Heart left ventricle (tissue), 13 donors: ENCODE data around the gene LAMA3.
"Not testable (repeated sequence)": the region's sequence is repeated elsewhere in the genome, so short reads cannot be mapped to it uniquely, and the experiment has no call there.

ENCODE experiments used
- CTCF ChIP-seq, 12 donors: fragments of 200-600 bp; sonication (generic) in 4 of 12; IDR thresholded peaks; one replicate each; pipeline versions ENCODE4 v1.5.0 to v1.8.0; 2018 to 2022; ENCODE audit warnings: antibody characterized with exemption in 12 of 12, mild to moderate bottlenecking in 5 of 12
- POLR2A ChIP-seq, 2 donors: fragments of 450-650 bp; IDR thresholded peaks; one replicate each; pipeline ENCODE4 v1.6.1; 2017; ENCODE audit warnings: antibody characterized with exemption in 2 of 2, mild to moderate bottlenecking in 2 of 2, moderate library complexity in 2 of 2
- donor health status: ischemic (EF 13 %, LVEDD 7.1; RV severe dilation, severe dysfunction).
- donor health status: DM: no; HTN: yes; CAD: no.
- donor health status: DM: no; HTN: no; CAD: no.
- donor health status: ischemic (EF 25% LVEDD 6.9; RV normal size, moderate dysfunction).
- donor health status: ischemic (EF 25% LVEDD 5.7; RV mildly dilated, moderate dysfunction).
- donor health status: ischemic (EF 35%, LVEDD 5.7; RV mildly dilated, moderate dysfunction).
- donor health status: nonischemic (EF 11% LVEDD 7.7; RV severe dilation, severe dysfunction).
- donor health status: DM: yes; HTN: yes; CAD: no.
- donor health status: PGD.
- donor health status: ischemic (EF 29% LVEDD 5.4; RV normal size, mild dysfunction).
- donor health status: nonischemic (EF 23%, LVEDD 6.1; RV moderate dilation, normal function).

GRCh38 chr18:23741967-23742366 lies 52.7 kb downstream of the LAMA3 start:
- not testable (repeated sequence) for TF ChIP-seq POLR2A, CTCF (IDR thresholded peaks at IDR 0.05)
